K562 (cell line): ENCODE results near the gene PNPLA1. TPM values are rescaled to one million over a fixed set of nuclear protein-coding genes. Genes with fewer than 3 reads are reported as not detected.
A peak's percentile ranks its signal among the peaks of the same experiment; 100 is the strongest.

Source experiments
- BDP1 ChIP-seq: IDR thresholded peaks from 3 replicates; pipeline ENCODE4 v1.6.1; 2011; ENCODE audit not compliant: insufficient read length, insufficient read depth
- CSDE1 ChIP-seq, 2 experiments: fragments of 450-650 bp; IDR thresholded peaks; 2 replicates each; pipeline ENCODE4 v1.6.1; 2016; ENCODE audit warnings: mild to moderate bottlenecking in 1 of 2
- ERF ChIP-seq: fragments of 450-650 bp; formaldehyde crosslinking; IDR thresholded peaks from 2 replicates; pipeline ENCODE4 v1.4.0; 2020; ENCODE audit warnings: mild to moderate bottlenecking, mixed read lengths
- FOS ChIP-seq: IDR thresholded peaks from 3 replicates; pipeline ENCODE4 v1.6.1; 2011; ENCODE audit not compliant: insufficient read length; ENCODE audit errors: extremely low read depth
- FOSL1 ChIP-seq: fragments of 200-800 bp; sonication (Bioruptor generic); conservative IDR thresholded peaks from 2 replicates; pipeline ENCODE4 v1.6.1; 2016; ENCODE audit warnings: missing genetic modification characterization, missing compliant biosample characterization
- GTF2B ChIP-seq: IDR thresholded peaks from 2 replicates; pipeline ENCODE4 v1.6.1; 2011; ENCODE audit not compliant: insufficient read length; ENCODE audit errors: extremely low read depth
- MYNN ChIP-seq, 2 experiments: sonication (generic); formaldehyde crosslinking in 1 of 2; IDR thresholded peaks; 2 replicates each; pipeline versions ENCODE4 v1.5.0 to v1.6.1; 2016 to 2020; ENCODE audit warnings: antibody characterized with exemption in 1 of 2, missing genetic modification reagents in 1 of 2
- NR2C1 ChIP-seq, 2 experiments: fragments of 450-650 bp; IDR thresholded peaks; 2 replicates each; pipeline ENCODE4 v1.6.1; 2017; ENCODE audit warnings: mild to moderate bottlenecking in 2 of 2, antibody characterized with exemption in 1 of 2, inconsistent platforms in 1 of 2, missing compliant biosample characterization in 1 of 2, missing genetic modification characterization in 1 of 2
- NRF1 ChIP-seq, 2 experiments: fragments of 450-650 bp; IDR thresholded peaks in 1 of 2; conservative IDR thresholded peaks in 1 of 2; 2 replicates each; pipeline ENCODE4 v1.6.1; 2014; ENCODE audit warnings: mild to moderate bottlenecking in 2 of 2
- PYGO2 ChIP-seq: fragments of 450-650 bp; IDR thresholded peaks from 2 replicates; pipeline ENCODE4 v1.6.1; 2016; ENCODE audit warnings: mild to moderate bottlenecking, missing genetic modification characterization, moderate library complexity, missing compliant biosample characterization
- RBM15 ChIP-seq: fragments of 200-400 bp; formaldehyde crosslinking; IDR thresholded peaks from 2 replicates; pipeline ENCODE4 v1.6.1; 2018; ENCODE audit warnings: mild to moderate bottlenecking, low read length, moderate library complexity; ENCODE audit not compliant: insufficient read depth
- RBM39 ChIP-seq: fragments of 200-400 bp; formaldehyde crosslinking; optimal IDR thresholded peaks from 2 replicates; pipeline ENCODE3; 2018; ENCODE audit warnings: low read depth, low read length
- RCOR1 ChIP-seq, 2 experiments: IDR thresholded peaks; 2 replicates each; pipeline ENCODE4 v1.6.1; 2012; ENCODE audit warnings: low read depth in 2 of 2, low read length in 2 of 2, borderline replicate concordance in 1 of 2, improper control_type of control experiment in 1 of 2
- RUNX1 ChIP-seq: sonication (generic); IDR thresholded peaks from 2 replicates; pipeline ENCODE4 v1.6.1; 2016; ENCODE audit warnings: antibody characterized with exemption, low read depth
- SP1 ChIP-seq: sonication (generic); formaldehyde crosslinking; IDR thresholded peaks from 2 replicates; pipeline ENCODE4 v1.8.1; 2022; ENCODE audit warnings: mild to moderate bottlenecking, missing genetic modification reagents
- SRSF1 ChIP-seq: fragments of 200-400 bp; formaldehyde crosslinking; IDR thresholded peaks from 2 replicates; pipeline ENCODE4 v1.6.1; 2017; ENCODE audit warnings: mild to moderate bottlenecking, low read depth, low read length, moderate library complexity
- U2AF1 ChIP-seq: fragments of 200-400 bp; formaldehyde crosslinking; optimal IDR thresholded peaks from 2 replicates; pipeline ENCODE3; 2017; ENCODE audit warnings: mild to moderate bottlenecking, low read depth, low read length, moderate library complexity
- ZBTB33 ChIP-seq: sonication (generic); formaldehyde crosslinking; IDR thresholded peaks from 2 replicates; pipeline ENCODE4 v1.8.1; 2023; ENCODE audit warnings: mild to moderate bottlenecking, missing genetic modification reagents
- ZC3H8 ChIP-seq: fragments of 450-650 bp; IDR thresholded peaks from 2 replicates; pipeline ENCODE4 v1.6.1; 2017
- ZHX1 ChIP-seq: fragments of 150-350 bp; conservative IDR thresholded peaks from 2 replicates; pipeline ENCODE4 v1.6.1; 2014; ENCODE audit warnings: low read length
- ZNF121 ChIP-seq: sonication (generic); formaldehyde crosslinking; conservative IDR thresholded peaks from 2 replicates; pipeline ENCODE4 v1.8.0; 2022; ENCODE audit warnings: missing genetic modification reagents
- ZNF217 ChIP-seq: sonication (generic); formaldehyde crosslinking; IDR thresholded peaks from 2 replicates; pipeline ENCODE4 v1.8.0; 2022; ENCODE audit warnings: mild to moderate bottlenecking, missing genetic modification reagents
- ZNF384 ChIP-seq: IDR thresholded peaks from 2 replicates; pipeline ENCODE4 v1.6.1; 2012; ENCODE audit warnings: low read depth, low read length, improper control_type of control experiment
- polyA plus RNA-seq, 8 experiments: library from polyadenylated mRNA; depleted of rRNA in 4 of 8; stranded (reverse) in 5 of 8; unstranded in 3 of 8; fragments of >200 nt; fragmentation: Nextera tagmentation in 2 of 8; fragmentation: Illumina TruSeq in 1 of 8; extraction: Ambion mirVana in 2 of 8; extraction: Trizol in 1 of 8; gene quantifications; 2 replicates each; pipeline versions ENCODE4 v1.2.1 to v1.2.3, GENCODE V29; 2011 to 2014; ENCODE audit warnings: inconsistent platforms in 1 of 8, missing spikeins in 1 of 8
- total RNA-seq, 7 experiments: library from RNA; depleted of rRNA in 6 of 7; stranded (reverse); fragments of >200 nt in 6 of 7; fragmentation: Illumina TruSeq in 2 of 7; extraction: Trizol in 2 of 7; gene quantifications; 2 replicates each; pipeline versions ENCODE4 v1.2.1 to v1.2.3, GENCODE V29; 2011 to 2021; ENCODE audit warnings: low replicate concordance in 1 of 7

The PNPLA1 gene
- total and polyA plus RNA-seq, 9 of the 15 experiments (the other 6 are each of a cell fraction or from before 2014, with no cell fraction given), result 0.04 to 0.27 (median 0.13) TPM; not detected in 2

- no peak for TF ChIP-seq ZNF384
- TF ChIP-seq ZC3H8, result no peak
- no peak for TF ChIP-seq RUNX1
- no peak for TF ChIP-seq ZBTB33 (CRISPR knock-in tag)
- no peak for TF ChIP-seq GTF2B
- TF ChIP-seq PYGO2, result no peak
- TF ChIP-seq ZHX1, result no peak
- no peak for TF ChIP-seq U2AF1
- no peak for TF ChIP-seq FOS
- peak; percentile 43; the same call in 1 of the 2 replicates for TF ChIP-seq FOSL1 (tag)
- TF ChIP-seq RBM39, result peak; percentile 68
- peak; percentile 30 to 93; a peak in 3 of 4 replicates for TF ChIP-seq RCOR1 (IDR thresholded peaks at IDR 0.05; ENCODE audit: borderline replicate concordance in 1 of 2, low read depth in 2 of 2, low read length in 2 of 2)
- no peak for TF ChIP-seq RBM15
- no peak for TF ChIP-seq ZNF121 (CRISPR knock-in tag)
- no peak for TF ChIP-seq ZNF217 (CRISPR knock-in tag)
- no peak for TF ChIP-seq NR2C1 (IDR thresholded peaks at IDR 0.05)
- TF ChIP-seq NR2C1 (tag; IDR thresholded peaks at IDR 0.05), result no peak
- peak; percentile 37; the same call in 1 of the 2 replicates for TF ChIP-seq SP1 (CRISPR knock-in tag)
- no peak; the same call in 1 of the 2 replicates for TF ChIP-seq MYNN (IDR thresholded peaks at IDR 0.05)
- TF ChIP-seq MYNN (CRISPR knock-in tag; IDR thresholded peaks at IDR 0.05), result no peak
- TF ChIP-seq NRF1 (conservative IDR thresholded peaks at IDR 0.05 in 1 of 2, IDR thresholded peaks at IDR 0.05 in 1 of 2), result no peak
- TF ChIP-seq CSDE1 (IDR thresholded peaks at IDR 0.05), result no peak
- TF ChIP-seq SRSF1, result no peak
- no peak for TF ChIP-seq BDP1
- no peak for TF ChIP-seq ERF (CRISPR knock-in tag)
Observed at GRCh38 chr6:36302227-36302976, 32.5 kb downstream of the PNPLA1 start (continued).
